ENCODE results near the gene MICOS13.

MICOS13 gene

GRCh38 chr19:5693195-5694166 is 13.2 kb upstream of the MICOS13 start:
- Histone ChIP-seq H3K56ac (ENCODE audit: low read length) (peak overlapping the region; percentile 42), H3K4me2 (ENCODE audit: low read length) (no peak overlapping the region), H3K4me1 (ENCODE audit: control insufficient read depth, low read depth, low read length) (no peaks in the 10 kb centered on the region), H3K18ac (ENCODE audit: low read length) (no peak overlapping the region), H3K79me2 (ENCODE audit: control insufficient read depth, insufficient read depth, low read length) (peaks cover 37% of the 10 kb centered on the region), H3K36me3 (ENCODE audit: control insufficient read depth, insufficient read depth, low read length) (peaks cover 16% of the 10 kb centered on the region), H2BK15ac (replicated peaks; ENCODE audit: low read depth) (no peak overlapping the region), H4K5ac (ENCODE audit: low read length) (no peak overlapping the region), H3K27me3 (ENCODE audit: insufficient read depth, low read length, poor library complexity) (no peaks in the 10 kb centered on the region), H2BK5ac (ENCODE audit: low read length) (no peak overlapping the region), H2AK5ac (ENCODE audit: low read length) (no peak overlapping the region), H3K79me1 (ENCODE audit: low read length) (peaks cover 12% of the 10 kb centered on the region), H4K8ac (ENCODE audit: low read depth, low read length) (no peak overlapping the region), H3K23ac (ENCODE audit: low read length) (no peak overlapping the region), H3K27ac (ENCODE audit: low read depth, low read length) (no peak overlapping the region), H2BK120ac (ENCODE audit: low read depth, low read length) (no peak overlapping the region), H3K4ac (ENCODE audit: low read depth, low read length) (no peak overlapping the region), H3K9ac (ENCODE audit: low read length) (no peak overlapping the region), H3K4me3 (ENCODE audit: low read length) (no peak overlapping the region)
- no CpG with 5 or more reads among the region's 39 CpGs for WGBS (ENCODE audit: extremely low coverage, insufficient coverage, low lambda C conversion rate)
- no peak for DNase-seq

GRCh38 chr19:5692723-5693194 is 12.4 kb upstream of the MICOS13 start:
- no CpG with 5 or more reads among the region's 7 CpGs for WGBS (ENCODE audit: extremely low coverage, insufficient coverage, low lambda C conversion rate)
- H3K36me3 ChIP-seq (ENCODE audit: control insufficient read depth, insufficient read depth, low read length): peaks cover 16% of the 10 kb centered on the region
- no peak for DNase-seq

GRCh38 chr19:5691822-5692722 is 11.8 kb upstream of the MICOS13 start:
- H4K5ac ChIP-seq (ENCODE audit: low read length): no peak overlapping the region
- peaks cover 37% of the 10 kb centered on the region for H3K79me2 ChIP-seq (ENCODE audit: control insufficient read depth, insufficient read depth, low read length)
- peaks cover 12% of the 10 kb centered on the region for H3K79me1 ChIP-seq (ENCODE audit: low read length)
- peak overlapping the region; percentile 80 for H3K23ac ChIP-seq (ENCODE audit: low read length)
- no peak overlapping the region for H2BK120ac ChIP-seq (ENCODE audit: low read depth, low read length)
- WGBS (ENCODE audit: extremely low coverage, insufficient coverage, low lambda C conversion rate): no CpG with 5 or more reads among the region's 42 CpGs
- no peak overlapping the region for H3K27ac ChIP-seq (ENCODE audit: low read depth, low read length)
- H3K36me3 ChIP-seq (ENCODE audit: control insufficient read depth, insufficient read depth, low read length): peaks cover 16% of the 10 kb centered on the region
- H3K56ac ChIP-seq (ENCODE audit: low read length): peak overlapping the region; percentile 100
- H3K27me3 ChIP-seq (ENCODE audit: insufficient read depth, low read length, poor library complexity): no peaks in the 10 kb centered on the region
- H2AK5ac ChIP-seq (ENCODE audit: low read length): no peak overlapping the region
- no peak overlapping the region for H3K4ac ChIP-seq (ENCODE audit: low read depth, low read length)
- no peaks in the 10 kb centered on the region for H3K4me1 ChIP-seq (ENCODE audit: control insufficient read depth, low read depth, low read length)
- no peak for DNase-seq
- H4K8ac ChIP-seq (ENCODE audit: low read depth, low read length): no peak overlapping the region
- H3K18ac ChIP-seq (ENCODE audit: low read length): no peak overlapping the region
- H3K9ac ChIP-seq (ENCODE audit: low read length): peak overlapping the region; percentile 99
- H2BK5ac ChIP-seq (ENCODE audit: low read length): no peak overlapping the region
- no peak overlapping the region for H3K4me3 ChIP-seq (ENCODE audit: low read length)
- peak overlapping the region; percentile 64 for H3K4me2 ChIP-seq (ENCODE audit: low read length)
- no peak overlapping the region for H2BK15ac ChIP-seq (replicated peaks; ENCODE audit: low read depth)

More at GRCh38 chr19:5692723-5693194, 12.4 kb upstream of the MICOS13 start:
- Histone ChIP-seq H3K27me3 (ENCODE audit: insufficient read depth, low read length, poor library complexity) (no peaks in the 10 kb centered on the region), H3K4me1 (ENCODE audit: control insufficient read depth, low read depth, low read length) (no peaks in the 10 kb centered on the region), H2BK5ac (ENCODE audit: low read length) (no peak overlapping the region), H3K9ac (ENCODE audit: low read length) (no peak overlapping the region), H2BK15ac (replicated peaks; ENCODE audit: low read depth) (no peak overlapping the region), H2BK120ac (ENCODE audit: low read depth, low read length) (no peak overlapping the region), H3K79me1 (ENCODE audit: low read length) (peaks cover 12% of the 10 kb centered on the region), H4K5ac (ENCODE audit: low read length) (no peak overlapping the region), H3K56ac (ENCODE audit: low read length) (peak overlapping the region; percentile 42), H3K79me2 (ENCODE audit: control insufficient read depth, insufficient read depth, low read length) (peaks cover 37% of the 10 kb centered on the region), H3K23ac (ENCODE audit: low read length) (peak overlapping the region; percentile 45), H3K4me2 (ENCODE audit: low read length) (no peak overlapping the region), H2AK5ac (ENCODE audit: low read length) (no peak overlapping the region), H4K8ac (ENCODE audit: low read depth, low read length) (no peak overlapping the region), H3K4me3 (ENCODE audit: low read length) (no peak overlapping the region), H3K27ac (ENCODE audit: low read depth, low read length) (no peak overlapping the region), H3K18ac (ENCODE audit: low read length) (no peak overlapping the region), H3K4ac (ENCODE audit: low read depth, low read length) (no peak overlapping the region)

GRCh38 chr19:5690955-5691821 is 10.9 kb upstream of the MICOS13 start:
- Histone ChIP-seq H2AK5ac (ENCODE audit: low read length) (no peak overlapping the region), H3K36me3 (ENCODE audit: control insufficient read depth, insufficient read depth, low read length) (peaks cover 16% of the 10 kb centered on the region), H3K79me2 (ENCODE audit: control insufficient read depth, insufficient read depth, low read length) (peaks cover 37% of the 10 kb centered on the region), H3K4ac (ENCODE audit: low read depth, low read length) (peak overlapping the region; percentile 74), H3K27ac (ENCODE audit: low read depth, low read length) (no peak overlapping the region), H4K5ac (ENCODE audit: low read length) (no peak overlapping the region), H3K4me1 (ENCODE audit: control insufficient read depth, low read depth, low read length) (no peaks in the 10 kb centered on the region), H3K9ac (ENCODE audit: low read length) (peak overlapping the region; percentile 99), H2BK15ac (replicated peaks; ENCODE audit: low read depth) (no peak overlapping the region), H4K8ac (ENCODE audit: low read depth, low read length) (no peak overlapping the region), H2BK120ac (ENCODE audit: low read depth, low read length) (no peak overlapping the region), H2BK5ac (ENCODE audit: low read length) (no peak overlapping the region), H3K23ac (ENCODE audit: low read length) (peak overlapping the region; percentile 80), H3K79me1 (ENCODE audit: low read length) (peaks cover 12% of the 10 kb centered on the region), H3K27me3 (ENCODE audit: insufficient read depth, low read length, poor library complexity) (no peaks in the 10 kb centered on the region), H3K56ac (ENCODE audit: low read length) (peak overlapping the region; percentile 100), H3K18ac (ENCODE audit: low read length) (no peak overlapping the region), H3K4me3 (ENCODE audit: low read length) (peak overlapping the region; percentile 50), H3K4me2 (ENCODE audit: low read length) (peak overlapping the region; percentile 64)
- DNase-seq: no peak
- no CpG with 5 or more reads among the region's 54 CpGs for WGBS (ENCODE audit: extremely low coverage, insufficient coverage, low lambda C conversion rate)
